IPS-NIHi7 (cell line): ENCODE results near the gene FBXO46.

Experiments used
- DNase-seq: peaks from one replicate; pipeline ENCODE4 v3.0.0; 2012; ENCODE audit warnings: mixed read lengths; ENCODE audit errors: extremely low spot score

Gene FBXO46

GRCh38 chr19:45682908-45683307 lies 47.8 kb downstream of the FBXO46 start:
- DNase-seq = no peak

- no peak for DNase-seq
Measured at GRCh38 chr19:45682117-45682516, 48.6 kb downstream of the FBXO46 start.

GRCh38 chr19:45681391-45682015 lies 49.2 kb downstream of the FBXO46 start:
- peak; percentile 80 for DNase-seq

DNA sequence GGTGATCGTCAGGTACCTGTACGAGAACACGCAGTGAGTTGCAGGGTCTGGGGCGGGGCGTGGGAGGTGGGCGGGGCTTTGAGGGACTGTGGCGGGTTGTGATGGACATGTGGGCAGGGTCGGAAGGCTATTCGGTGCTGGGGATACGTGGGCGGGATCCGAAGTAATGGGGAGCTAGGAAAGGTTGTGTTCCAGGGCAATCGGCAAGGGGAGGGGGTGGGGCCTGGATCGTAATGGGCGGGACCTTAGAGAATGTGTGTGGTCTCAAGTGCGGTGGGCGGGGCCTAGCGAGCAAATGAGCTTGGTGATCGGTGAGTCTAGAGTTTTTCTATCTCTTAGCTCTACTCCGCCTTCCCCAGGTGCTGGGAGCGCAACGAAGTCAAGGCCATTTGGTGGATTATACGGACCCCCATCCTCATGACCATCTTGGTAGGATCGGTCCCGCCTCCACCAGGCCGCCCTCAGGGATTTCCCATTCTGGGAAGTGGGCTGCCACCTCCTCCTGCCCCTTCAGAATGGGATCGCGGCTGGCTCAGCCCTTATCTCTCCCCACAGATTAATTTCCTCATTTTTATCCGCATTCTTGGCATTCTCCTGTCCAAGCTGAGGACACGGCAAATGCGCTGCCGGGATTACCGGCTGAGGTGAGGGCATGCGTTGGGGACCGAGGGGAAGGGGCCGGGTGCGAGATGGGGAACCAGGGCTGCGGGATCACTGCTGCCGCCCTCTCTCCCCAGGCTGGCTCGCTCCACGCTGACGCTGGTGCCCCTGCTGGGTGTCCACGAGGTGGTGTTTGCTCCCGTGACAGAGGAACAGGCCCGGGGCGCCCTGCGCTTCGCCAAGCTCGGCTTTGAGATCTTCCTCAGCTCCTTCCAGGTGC lies 53.1 kb downstream of the FBXO46 start:
- DNase-seq = peak; percentile 95

DNA sequence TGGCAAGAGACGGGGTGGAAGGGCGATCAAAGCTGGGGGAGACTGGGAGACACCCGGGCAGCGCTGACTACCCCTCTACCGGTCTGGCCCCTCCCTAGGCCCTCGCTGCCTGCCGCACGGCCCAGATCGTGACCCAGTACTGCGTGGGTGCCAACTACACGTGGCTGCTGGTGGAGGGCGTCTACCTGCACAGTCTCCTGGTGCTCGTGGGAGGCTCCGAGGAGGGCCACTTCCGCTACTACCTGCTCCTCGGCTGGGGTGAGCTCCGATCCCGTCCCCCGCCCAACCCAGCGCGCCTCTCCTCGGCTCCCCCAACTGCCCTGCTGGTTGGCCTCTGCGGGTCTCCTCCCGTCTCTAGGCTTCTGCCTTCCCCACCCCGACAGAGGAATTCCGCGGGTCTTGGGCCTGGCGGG lies 53.8 kb downstream of the FBXO46 start:
- peak; percentile 52 for DNase-seq

GRCh38 chr19:45674946-45675345 lies 55.8 kb downstream of the FBXO46 start:
- no peak for DNase-seq

DNA sequence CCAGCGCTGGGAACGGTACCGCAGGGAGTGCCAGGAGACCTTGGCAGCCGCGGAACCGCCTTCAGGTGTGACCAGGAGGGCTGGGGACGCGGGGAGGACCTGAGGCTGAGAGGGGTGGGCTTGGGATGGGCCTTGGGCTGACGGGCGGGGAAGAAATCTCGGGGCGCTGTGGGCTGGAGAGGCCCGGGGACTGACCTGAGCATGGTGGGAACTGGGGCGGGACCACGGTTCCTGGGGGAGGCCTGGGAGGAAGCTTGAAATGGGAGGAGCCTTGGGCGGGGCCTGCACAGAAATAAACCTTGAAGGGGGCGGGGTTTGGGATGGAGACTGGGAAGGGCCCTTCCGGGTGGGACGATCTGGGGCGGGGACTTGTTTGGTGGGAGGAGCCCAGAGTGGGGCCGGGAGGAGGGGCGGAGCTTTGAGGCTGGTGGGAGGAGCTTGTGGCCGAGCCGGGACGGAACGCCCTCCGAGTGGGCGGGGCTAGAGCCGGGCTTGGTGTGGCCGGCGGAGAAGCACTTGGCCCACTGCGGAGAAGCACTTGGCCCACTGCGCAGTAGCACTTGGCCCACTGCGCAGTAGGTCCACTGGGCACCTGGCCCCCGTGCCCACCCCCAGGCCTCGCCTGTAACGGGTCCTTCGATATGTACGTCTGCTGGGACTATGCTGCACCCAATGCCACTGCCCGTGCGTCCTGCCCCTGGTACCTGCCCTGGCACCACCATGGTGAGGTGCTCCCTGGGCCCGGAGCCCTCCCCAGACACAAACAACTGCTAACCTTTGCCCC lies 59.8 kb downstream of the FBXO46 start:
- peak; percentile 98 for DNase-seq

DNA sequence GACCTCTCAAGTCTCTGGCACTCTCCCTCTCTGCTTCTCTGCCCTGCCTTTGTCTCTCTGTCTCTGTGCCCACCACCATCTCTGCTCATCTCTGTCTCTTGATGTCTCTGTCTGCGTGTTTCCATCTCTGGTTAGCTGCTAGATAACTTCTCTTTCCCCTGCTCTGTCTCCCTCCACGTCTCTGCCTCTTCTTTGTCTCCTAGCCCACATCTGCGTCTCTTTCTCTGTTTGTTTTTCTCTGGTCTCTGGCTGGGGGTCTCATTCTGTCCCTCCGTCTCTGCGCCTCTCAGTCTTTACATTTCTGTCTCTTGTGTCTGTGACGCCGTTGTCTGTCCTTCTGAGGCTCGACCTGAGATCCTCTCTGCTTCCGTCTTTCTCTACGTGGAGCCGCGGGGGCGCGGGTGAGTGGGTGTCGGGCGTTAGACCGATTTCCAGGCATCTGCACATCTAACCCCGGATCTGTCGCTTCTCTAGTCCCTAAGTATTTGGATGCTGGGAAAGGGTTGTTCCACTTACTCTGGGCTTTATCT lies 62.3 kb downstream of the FBXO46 start:
- no peak for DNase-seq

DNA sequence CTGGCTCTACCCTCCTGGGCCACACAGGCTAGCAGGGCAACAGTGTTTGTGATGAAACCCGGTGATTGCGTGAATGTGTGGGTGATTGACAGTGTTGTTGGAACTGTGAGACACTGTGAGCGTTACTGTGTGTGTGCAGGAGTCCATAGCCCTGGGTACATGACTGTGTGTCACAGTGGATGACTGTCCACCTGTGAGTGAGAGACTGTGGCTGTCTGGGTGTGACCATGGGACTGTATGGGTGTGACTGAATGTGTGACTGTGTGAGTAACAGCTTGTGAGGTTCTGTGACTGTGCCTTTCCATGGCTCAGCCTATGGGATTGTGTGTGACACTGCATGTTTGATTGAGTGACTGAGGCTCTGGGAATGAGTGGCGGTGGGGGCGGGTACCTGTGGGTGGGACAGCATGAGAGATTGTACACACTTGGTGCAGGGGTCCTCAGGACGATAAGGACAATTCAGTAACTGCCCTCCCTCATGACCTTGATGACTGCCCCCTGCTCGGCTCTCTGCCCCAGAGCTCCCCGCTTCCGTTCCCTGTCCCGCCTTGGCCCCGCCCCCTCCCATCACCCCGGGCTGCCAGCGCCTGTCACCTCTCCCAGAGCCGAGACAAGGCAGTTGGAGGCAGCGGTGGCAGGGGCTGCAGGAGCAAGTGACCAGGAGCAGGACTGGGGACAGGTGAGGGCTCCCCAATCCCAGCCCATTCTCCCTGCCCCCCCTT lies 62.9 kb downstream of the FBXO46 start, which contains the start of gene GIPR:
GIPR (plus strand) TSS at position 602 of the 722 bp plus-strand sequence. CDS start 1,300 bp downstream, outside the sequence.
- DNase-seq = peak; percentile 77

DNA sequence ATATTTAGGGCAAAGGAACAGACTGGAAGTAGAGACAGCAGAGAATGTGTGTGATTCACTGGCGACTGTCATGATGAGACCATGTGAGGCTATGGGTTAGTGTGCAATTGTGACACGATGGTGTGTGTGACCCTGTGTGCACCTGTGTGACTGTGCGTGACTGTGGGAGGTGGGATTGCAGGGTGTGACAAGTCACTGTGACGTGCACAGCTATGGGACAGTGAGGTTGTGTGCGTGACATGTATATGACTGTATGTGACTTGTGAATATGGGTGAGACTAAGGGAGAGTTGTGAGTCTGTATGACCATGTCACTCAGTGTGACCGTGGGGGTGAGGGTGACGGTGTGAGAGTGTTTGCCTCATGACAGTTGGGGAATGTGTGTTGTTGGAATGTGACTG lies 66.1 kb downstream of the FBXO46 start:
- no peak for DNase-seq

GRCh38 chr19:45663800-45664199 lies 66.9 kb downstream of the FBXO46 start:
- DNase-seq = no peak

- no peak for DNase-seq
Measured at GRCh38 chr19:45660636-45661035, 70.1 kb downstream of the FBXO46 start.
